Measurements from ENCODE around the gene AP1G2.
"Not testable (repeated sequence)": the region's sequence is repeated elsewhere in the genome, so short reads cannot be mapped to it uniquely, and the experiment has no call there.

AP1G2 gene

GRCh38 chr14:23594191-23594590 lies 26.6 kb upstream of the AP1G2 start:
- DNase-seq (ENCODE audit: low spot score) = not testable (repeated sequence)

DNA sequence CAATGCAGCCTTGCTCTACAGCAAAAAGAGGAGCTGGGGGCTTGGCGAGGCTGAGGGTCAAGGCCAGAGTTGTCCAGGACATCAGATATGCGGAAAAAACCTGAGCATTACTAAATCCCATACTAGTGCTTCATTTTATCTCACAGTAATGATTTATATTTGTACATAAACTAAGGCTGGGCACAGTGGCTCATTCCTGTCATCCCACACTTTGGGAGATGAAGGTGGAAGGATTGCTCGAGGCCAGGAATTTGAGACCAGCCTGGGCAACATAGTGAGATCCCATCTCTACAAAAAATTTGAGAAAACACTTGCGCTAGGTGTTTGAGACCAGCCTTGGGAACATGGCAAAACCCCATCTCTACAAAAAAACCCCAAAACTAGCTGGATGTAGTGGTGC lies 22.6 kb upstream of the AP1G2 start:
- no peak for DNase-seq (ENCODE audit: low spot score)

GRCh38 chr14:23589606-23590005 lies 22.0 kb upstream of the AP1G2 start:
- no peak for DNase-seq (ENCODE audit: low spot score)

DNA sequence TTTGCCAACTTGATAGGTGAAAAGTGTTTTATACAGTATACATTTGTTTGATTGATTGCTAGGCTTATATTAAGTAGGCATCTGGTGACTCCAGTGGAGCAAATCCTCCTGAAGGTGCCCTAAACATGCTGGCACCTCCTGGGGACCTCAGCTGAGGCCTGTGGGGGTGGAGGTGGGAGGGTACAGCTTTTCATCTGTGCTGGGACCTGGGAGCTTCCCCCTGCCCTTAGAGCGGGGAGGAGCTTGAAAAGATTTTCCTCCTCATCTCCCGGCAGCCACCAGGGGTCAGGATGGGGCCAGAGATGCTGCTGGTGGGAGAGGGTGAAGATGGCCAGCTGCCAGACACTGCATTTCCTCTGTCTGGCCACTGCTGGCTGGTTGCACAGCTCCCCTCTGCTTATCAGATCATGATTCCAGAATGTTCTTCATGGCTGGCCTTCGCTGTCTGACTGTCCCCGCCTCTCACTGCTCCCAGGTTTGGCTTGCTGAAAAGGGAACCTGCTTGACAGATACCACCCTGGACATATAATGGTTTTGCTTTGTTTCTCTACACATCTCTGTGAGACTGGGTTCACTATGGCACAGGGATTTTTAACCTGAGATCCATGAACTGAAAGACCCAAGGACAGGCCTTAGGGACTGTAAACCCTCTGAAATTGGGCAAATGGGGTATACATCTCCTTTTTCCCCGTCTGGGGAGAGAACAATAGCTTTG lies 21.4 kb upstream of the AP1G2 start:
- peak; percentile 82 for DNase-seq (ENCODE audit: low spot score)

DNA sequence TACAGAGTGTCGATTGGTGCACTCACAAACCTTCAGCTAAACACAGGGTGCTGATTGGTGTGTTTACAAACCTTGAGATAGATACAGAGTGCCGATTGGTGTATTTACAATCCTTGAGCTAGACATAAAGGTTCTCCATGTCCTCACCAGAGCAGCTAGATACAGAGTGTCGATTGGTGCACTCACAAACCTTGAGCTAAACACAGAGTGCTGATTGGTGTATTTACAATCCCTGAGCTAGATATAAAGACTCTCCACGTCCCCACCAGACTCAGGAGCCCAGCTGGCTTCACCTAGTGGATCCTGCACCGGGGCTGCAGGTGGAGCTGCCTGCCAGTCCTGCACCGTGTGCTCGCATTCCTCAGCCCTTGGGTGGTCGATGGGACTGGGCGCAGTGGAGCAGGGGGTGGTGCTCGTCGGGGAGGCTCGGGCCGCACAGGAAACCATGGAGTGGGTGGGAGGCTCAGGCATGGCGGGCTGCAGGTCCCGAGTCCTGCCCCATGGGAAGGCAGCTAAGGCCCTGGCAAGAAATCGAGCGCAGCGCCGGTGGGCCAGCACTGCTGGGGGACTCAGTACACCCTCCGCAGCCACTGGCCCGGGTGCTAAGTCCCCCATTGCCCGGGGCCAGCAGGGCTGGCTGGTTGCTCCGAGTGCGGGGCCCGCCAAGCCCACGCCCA lies 17.1 kb upstream of the AP1G2 start:
- DNase-seq (ENCODE audit: low spot score) = not testable (repeated sequence)

GRCh38 chr14:23583761-23584526 lies 16.4 kb upstream of the AP1G2 start:
- not testable (repeated sequence) for DNase-seq (ENCODE audit: low spot score)

DNA sequence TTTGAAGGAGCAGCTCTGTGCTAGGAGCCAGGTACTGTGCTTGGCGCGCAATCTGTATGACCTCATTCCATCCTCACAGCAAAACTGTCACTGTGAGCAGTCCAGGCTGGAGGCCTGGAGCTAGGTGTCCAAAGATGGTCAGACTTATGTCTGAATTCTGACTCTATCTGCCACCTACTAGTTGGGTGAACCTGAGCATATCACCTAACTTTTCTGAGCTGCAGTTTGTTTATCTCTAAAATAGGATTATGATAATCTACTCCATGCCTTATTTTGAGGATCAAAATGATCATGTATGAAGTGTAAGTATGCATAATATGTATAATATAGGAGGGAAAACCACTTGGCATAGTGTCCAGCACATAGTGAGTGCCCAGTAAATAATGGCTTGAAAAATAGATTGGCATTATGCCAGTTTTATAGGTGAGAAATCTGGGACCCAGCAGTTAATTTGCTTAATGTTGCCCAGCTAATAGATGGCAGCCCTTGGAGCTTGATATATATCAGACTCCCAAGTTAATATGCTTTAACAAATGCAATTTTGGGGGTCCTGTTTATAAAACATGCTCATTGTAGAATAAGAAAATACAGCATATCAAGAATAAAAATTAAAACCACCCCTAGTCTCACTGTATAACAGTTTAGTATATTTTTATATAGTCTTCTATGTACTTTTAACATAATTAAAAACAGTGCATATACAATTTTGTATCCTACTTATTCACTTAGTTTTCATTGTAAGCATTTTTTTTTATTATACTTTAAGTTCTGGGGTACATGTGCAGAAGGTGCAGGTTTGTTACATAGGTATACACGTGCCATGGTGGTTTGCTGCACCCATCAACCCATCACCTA lies 15.5 kb upstream of the AP1G2 start:
- DNase-seq (ENCODE audit: low spot score) = no peak

DNA sequence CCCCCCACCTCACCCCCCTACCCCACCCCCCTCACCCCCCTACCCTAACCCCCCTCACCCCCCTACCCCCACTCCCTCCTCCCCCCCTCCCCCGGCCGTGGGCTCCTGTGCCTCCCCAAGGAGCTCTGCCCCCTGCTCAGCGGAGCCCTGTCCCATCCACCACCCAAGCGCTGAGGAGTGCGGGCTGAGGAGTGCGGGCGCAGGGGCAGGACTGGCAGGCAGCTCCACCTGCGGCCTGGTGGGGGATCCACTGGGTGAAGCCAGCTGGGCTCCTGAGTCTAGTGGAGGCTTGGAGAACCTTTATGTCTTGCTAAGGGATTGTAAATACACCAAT lies 13.3 kb upstream of the AP1G2 start:
- DNase-seq (ENCODE audit: low spot score) = peak; percentile 8

DNA sequence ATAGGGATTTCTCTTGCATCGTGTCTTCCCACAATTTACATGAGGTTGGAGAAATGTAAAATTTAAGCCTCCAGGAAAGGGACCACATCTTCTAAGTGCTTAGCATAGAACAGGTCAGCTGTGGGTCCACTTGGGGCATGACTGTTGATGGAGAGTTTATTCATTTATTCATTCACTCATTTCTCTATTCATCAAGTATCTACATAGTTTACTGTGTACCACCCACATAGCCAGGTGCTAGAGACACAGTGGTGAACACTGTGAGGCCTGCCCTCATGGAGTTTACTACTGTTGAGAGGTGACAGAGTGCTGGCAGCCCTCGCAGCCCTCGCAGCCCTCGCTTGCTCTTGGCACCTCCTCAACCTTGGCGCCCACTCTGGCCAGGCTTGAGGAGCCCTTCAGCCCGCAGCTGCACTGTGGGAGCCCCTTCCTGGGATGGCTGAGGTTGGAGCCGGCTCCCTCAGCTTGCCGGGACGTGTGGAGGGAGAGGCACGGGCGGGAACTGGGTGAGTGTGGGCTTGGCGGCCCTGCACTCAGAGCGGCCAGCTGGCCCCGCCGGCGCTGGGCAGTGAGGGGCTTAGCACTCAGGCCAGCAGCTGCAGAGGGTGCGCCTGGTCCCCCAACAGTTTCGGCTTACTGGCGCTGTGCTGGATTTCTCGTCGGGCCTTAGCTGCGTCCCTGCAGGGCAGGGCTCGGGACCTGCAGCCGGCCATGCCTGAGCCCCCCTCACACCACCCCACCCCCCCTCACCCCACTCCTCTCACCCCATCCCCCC lies 12.7 kb upstream of the AP1G2 start:
- no peak for DNase-seq (ENCODE audit: low spot score)

GRCh38 chr14:23579739-23580138 lies 12.1 kb upstream of the AP1G2 start:
- no peak for DNase-seq (ENCODE audit: low spot score)

GRCh38 chr14:23579311-23579630 lies 11.7 kb upstream of the AP1G2 start:
- DNase-seq (ENCODE audit: low spot score) = no peak

DNA sequence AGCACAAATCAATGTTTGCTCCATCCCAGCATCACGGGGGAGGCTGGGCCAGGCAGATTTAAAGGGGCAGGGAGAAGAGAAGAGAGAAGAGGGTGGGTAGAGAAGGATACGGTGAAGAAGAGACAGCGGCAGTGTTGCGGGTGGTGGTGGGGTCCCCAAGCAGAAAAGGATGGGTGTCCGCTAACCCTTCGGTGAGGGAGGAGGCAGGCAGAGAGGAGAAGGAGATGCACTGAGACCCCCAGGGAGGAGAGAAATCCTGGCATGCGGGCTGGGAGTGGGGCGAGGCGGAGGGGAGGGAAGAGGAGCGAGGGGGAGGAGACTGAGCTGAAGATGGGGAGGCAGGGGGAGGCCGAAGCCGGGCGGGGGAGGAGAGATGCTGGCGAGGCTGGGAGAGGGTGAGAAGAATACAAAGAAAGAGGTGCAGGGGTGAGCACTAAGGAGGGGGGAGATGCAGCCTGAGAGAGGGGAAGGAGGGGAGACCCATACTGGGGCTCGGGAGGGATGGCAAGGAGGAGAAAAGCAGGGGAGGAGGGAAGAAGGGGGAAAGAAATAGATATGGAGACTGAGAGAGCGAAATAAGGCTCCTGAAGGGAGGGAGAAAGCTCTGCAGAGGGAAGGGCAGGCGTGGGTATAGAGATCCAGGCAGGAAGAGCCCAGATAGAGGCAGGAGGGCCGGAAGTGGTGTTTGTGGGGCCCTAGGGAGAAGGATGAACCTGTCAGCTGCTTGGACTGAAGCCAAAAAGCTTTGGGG lies 11.1 kb upstream of the AP1G2 start, which contains the start of gene JPH4:
Gene JPH4 (minus strand): TSS at position 231 of the 751 bp plus-strand sequence. CDS start 1,337 bp downstream, outside the sequence.
- DNase-seq (ENCODE audit: low spot score) = no peak

DNA sequence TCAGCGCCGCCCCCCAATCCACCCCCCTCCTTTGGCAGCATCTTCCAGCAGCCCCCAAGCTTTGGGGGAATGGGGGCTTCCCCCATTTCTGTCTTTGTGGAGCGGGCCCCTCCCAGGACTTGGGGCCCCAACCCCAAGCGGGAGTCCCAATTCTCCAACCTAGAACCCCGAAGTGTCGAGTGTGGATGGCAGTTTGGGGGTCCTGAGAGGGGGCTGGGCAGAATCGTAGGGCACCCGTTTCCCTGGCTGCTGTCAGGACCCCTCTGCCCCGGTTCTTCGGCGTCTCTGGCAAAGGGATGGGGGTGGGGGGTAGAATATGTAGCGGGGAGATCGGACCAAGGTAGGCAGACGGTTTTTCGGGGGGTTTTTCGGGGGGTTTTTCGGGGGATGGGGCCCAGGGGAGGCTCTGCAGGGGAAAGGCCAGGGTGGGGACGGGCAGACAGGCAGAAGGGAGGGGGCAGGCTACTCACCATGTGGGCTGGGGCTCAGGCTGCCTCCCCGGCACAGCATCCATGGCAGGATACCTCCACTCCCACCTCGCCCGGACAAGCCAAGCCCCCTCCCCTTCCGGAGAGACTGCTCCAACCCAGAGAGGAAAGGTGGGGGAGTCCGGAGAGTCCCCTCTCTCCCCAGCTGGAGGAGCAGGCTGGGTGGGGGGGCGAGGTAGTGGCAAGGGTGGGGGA lies 10.3 kb upstream of the AP1G2 start:
- DNase-seq (ENCODE audit: low spot score) = no peak

DNA sequence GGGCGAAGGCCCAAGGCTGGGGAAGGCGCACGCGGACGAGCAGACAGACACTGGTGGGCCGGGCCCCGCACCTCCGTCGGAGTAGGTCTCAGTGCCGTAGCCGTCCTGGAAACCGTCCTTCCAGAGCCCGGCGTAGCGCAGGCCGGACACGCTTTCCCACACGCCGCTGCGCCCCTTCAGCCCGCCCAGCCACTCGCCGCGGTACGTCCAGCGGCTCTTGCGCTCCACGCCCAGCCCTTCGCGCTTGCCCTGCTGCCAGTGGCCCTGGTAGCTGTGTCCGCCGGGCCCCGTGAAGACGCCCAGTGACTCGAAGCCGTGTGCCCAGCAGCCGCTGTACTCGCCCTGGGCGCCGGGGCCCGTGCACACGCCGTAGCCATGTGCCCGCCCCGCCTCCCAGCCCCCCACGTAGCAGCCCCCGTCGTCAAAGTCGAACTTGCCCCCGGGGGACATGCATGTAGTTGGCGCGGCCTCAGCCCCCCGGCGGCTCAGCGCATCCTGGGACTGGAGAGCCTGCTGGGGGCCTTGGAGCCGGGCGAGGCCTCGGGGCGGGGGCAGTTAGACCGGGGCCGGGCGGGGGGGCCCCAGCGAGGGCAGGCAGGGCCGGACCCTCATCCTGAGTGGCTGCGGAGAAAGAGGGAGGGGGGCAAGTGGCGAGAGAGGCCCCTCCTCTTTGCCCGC lies 9.6 kb upstream of the AP1G2 start:
- DNase-seq (ENCODE audit: low spot score) = no peak

DNA sequence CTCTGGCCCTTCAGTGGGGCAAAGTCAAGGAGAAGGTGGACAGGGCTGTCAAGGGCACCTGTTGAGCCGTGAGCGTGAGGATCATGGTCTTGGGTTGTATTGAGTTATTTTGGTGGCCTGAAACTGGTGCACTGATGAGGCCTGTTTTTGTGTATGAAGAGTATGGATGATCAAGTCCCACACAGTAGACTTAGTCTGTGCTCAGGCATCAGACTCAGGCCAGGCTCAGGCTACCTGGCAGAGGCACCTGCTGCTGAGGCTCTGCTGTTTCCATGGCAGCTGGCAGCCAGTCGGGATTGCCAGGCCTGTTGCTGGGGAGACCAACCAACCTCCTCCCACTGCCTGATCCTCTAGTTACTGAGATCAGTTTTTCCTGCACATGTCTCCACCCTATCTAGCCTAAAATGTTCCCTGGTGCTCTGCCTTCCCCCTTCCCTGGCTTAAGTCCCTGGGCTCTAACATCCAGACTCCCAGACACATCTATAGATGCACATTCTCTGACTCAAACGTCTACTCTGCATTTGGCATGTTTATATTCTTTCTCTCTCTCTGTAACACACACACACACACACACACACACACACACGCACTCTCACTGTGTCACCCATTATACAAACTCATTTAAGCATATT lies 5.9 kb upstream of the AP1G2 start:
- no peak for DNase-seq (ENCODE audit: low spot score)

GRCh38 chr14:23572836-23573235 lies 5.2 kb upstream of the AP1G2 start:
- DNase-seq (ENCODE audit: low spot score) = no peak

DNA sequence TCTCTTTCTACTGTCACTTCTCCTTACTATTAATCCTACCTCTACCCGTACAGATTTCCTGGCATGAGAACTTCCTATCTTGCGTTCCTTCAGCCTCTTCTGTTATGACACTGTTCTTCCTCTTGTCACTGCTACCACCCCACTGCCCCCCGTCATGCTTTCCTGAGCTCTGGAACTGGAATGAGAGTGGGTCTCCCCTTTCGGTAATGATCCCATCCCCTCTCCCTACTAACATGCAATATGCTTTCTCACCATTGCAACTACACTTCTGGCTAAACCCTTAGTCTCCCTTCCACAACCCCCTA lies 4.9 kb upstream of the AP1G2 start:
- no peak for DNase-seq (ENCODE audit: low spot score)

DNA sequence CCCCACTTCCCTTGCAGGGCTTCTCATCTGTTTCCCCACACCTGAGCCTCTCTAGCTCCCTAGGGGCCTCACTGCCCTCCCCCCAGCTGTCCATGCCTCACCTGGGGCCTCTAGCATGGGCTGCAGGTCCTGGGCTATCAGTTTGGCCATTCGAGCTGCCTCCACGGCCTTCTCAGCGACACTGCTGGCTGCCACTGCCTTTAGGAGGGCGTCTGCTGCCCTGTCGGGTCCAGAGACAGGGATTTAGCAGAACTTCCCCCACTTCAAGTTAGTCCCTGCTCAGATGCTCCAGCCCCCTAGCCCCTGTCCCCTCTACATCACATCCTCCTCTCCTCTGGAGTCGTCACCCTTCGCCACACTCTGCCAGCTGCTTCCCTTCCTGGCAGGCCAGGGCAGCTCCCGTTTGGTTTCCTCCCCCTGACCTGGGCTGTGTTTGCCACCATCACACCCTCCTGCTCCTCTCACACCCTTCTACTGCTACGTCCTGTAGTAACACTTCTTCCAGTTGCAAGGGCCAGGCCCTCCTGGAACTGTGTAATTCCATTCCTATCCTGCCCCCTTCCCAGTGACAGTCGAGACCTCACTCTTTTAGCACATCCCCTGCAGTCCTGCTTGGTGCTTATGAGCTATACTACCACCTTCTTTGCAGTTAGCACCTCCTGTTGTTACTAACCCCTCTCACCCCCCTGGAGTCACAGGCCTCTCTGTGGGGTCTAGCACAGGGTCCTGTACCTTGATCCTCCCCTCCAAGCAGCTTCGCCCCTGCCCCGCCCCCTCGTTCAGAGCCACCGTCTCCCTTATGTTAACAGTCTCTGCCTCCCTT lies 4.3 kb upstream of the AP1G2 start:
- no peak for DNase-seq (ENCODE audit: low spot score)
